GM18511 (cell line): ENCODE data around the gene SLC7A8.
"Not testable (repeated sequence)": the region's sequence is repeated elsewhere in the genome, so short reads cannot be mapped to it uniquely, and the experiment has no call there.

Experiments used
- ATAC-seq: cut with Tn5 transposase; IDR thresholded peaks from one replicate; pipeline ENCODE4 v1.9.1; 2021; ENCODE audit warnings: mild to moderate bottlenecking, moderate library complexity; ENCODE audit not compliant: unreplicated experiment

SLC7A8 gene

GRCh38 chr14:23115039-23115731 lies 68.3 kb downstream of the SLC7A8 start:
- ATAC-seq: no peak

- no peak for ATAC-seq
Observed at GRCh38 chr14:23114669-23115038, 68.8 kb downstream of the SLC7A8 start.

- no peak for ATAC-seq
Observed at GRCh38 chr14:23114120-23114458, 69.4 kb downstream of the SLC7A8 start.

GRCh38 chr14:23113431-23114119 lies 69.9 kb downstream of the SLC7A8 start:
- no peak for ATAC-seq

- no peak for ATAC-seq
Observed at GRCh38 chr14:23112359-23113178, 70.9 kb downstream of the SLC7A8 start.

- ATAC-seq: no peak
Observed at GRCh38 chr14:23110579-23111365, 72.7 kb downstream of the SLC7A8 start.

- no peak for ATAC-seq
Observed at GRCh38 chr14:23109769-23110168, 73.7 kb downstream of the SLC7A8 start.

GRCh38 chr14:23108169-23108568 lies 75.3 kb downstream of the SLC7A8 start:
- not testable (repeated sequence) for ATAC-seq

- not testable (repeated sequence) for ATAC-seq
Observed at GRCh38 chr14:23107620-23108019, 75.8 kb downstream of the SLC7A8 start.

GRCh38 chr14:23106747-23107045 lies 76.8 kb downstream of the SLC7A8 start:
- ATAC-seq: no peak

GRCh38 chr14:23105348-23105824 lies 78.1 kb downstream of the SLC7A8 start:
- no peak for ATAC-seq

GRCh38 chr14:23104591-23105347 lies 78.7 kb downstream of the SLC7A8 start, which contains the start of gene CIROP:
TSS of gene CIROP (minus strand) at chr14:23104989. CDS start at chr14:23104920, 69 bp downstream.
- no peak for ATAC-seq

- ATAC-seq: no peak
Observed at GRCh38 chr14:23104070-23104590, 79.3 kb downstream of the SLC7A8 start.

GRCh38 chr14:23103581-23103980 lies 79.9 kb downstream of the SLC7A8 start:
- no peak for ATAC-seq

GRCh38 chr14:23102801-23103200 lies 80.7 kb downstream of the SLC7A8 start:
- ATAC-seq: no peak

- ATAC-seq: no peak
Observed at GRCh38 chr14:23101986-23102625, 81.4 kb downstream of the SLC7A8 start.

- ATAC-seq: no peak
Observed at GRCh38 chr14:23101213-23101970, 82.1 kb downstream of the SLC7A8 start.

- no peak for ATAC-seq
Observed at GRCh38 chr14:23099212-23099861, 84.1 kb downstream of the SLC7A8 start.
